ENCODE data around the gene RAP1A. TPM values are rescaled to one million over a fixed set of nuclear protein-coding genes. Genes with fewer than 3 reads are reported as not detected.
"Not testable (repeated sequence)": the region's sequence is repeated elsewhere in the genome, so short reads cannot be mapped to it uniquely, and the experiment has no call there.

Gene RAP1A
- total RNA-seq, 1 experiment from 2014 or later: 55.3 TPM

DNA sequence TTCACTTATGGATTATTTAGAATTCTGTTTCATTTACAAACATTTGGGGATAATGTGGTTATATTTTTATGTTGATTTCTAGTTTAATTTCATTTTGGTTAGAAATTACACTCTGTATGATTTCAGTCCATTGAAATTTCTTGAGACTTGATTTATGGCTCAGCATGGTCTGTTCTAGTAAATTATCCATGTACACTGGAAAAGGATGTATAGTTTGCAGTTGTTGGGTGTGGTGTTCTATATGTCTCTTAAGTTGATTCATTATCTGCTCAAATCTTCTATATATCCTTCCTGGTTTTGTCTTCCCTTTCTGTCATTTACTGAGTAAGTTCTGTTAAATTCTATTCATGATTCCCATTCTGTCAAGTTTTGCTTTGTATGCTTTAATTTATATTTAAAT, 52.3 kb downstream of the RAP1A start:
- H3K4me3 ChIP-seq (ENCODE audit: low read length): no peak overlapping the region
- H3K9ac ChIP-seq (ENCODE audit: low read length): no peak overlapping the region
- H3K4me1 ChIP-seq (ENCODE audit: low read length): peaks cover 32% of the 10 kb centered on the region
- H3K4me2 ChIP-seq (ENCODE audit: low read depth, low read length, poor library complexity, severe bottlenecking): no peak overlapping the region
- H3K79me2 ChIP-seq (ENCODE audit: low read length): peaks cover 81% of the 10 kb centered on the region
- H2AFZ ChIP-seq (ENCODE audit: low read length): no peak overlapping the region
- H3K36me3 ChIP-seq (ENCODE audit: insufficient read depth, low read length): 0 out of 2 replicates have a peak, but pooled peaks cover 4% of the 10 kb centered on the region
- no peaks in the 10 kb centered on the region for H3K9me2 ChIP-seq (replicated peaks; ENCODE audit: insufficient read depth, low read length)
- no peak overlapping the region for H3K27ac ChIP-seq (ENCODE audit: low read length)
- H4K20me1 ChIP-seq (ENCODE audit: insufficient read depth, low read depth, low read length): no peaks in the 10 kb centered on the region
- H3K27me3 ChIP-seq (ENCODE audit: low read length): no peaks in the 10 kb centered on the region
- H3K9me3 ChIP-seq (ENCODE audit: low read length): no peaks in the 10 kb centered on the region
- no peak for DNase-seq

DNA sequence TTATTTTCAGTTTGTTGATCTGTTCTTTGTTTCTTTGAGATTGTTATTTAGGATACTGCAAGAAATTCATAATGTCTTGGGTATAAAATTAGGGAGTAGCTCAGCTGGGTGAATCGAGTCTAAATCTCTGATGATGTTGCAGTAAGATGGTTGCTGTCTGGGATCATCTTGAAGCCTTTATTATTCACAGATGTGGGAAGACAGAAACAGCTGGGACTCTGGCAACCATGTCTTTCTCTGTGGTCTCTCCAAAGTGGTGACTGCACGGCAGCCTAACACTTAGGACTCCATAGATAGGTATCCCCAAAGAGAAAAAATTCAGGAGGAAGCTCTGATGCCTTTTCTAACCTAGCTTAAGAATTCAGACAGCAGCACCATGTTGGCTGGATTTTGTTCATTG, 52.7 kb downstream of the RAP1A start:
- no peak for DNase-seq
- Histone ChIP-seq H3K4me3 (ENCODE audit: low read length) (no peak overlapping the region), H3K79me2 (ENCODE audit: low read length) (peaks cover 83% of the 10 kb centered on the region), H2AFZ (ENCODE audit: low read length) (no peak overlapping the region), H3K27ac (ENCODE audit: low read length) (no peak overlapping the region), H3K36me3 (ENCODE audit: insufficient read depth, low read length) (peaks cover 7% of the 10 kb centered on the region; the same call in 1 of the 2 replicates), H3K9me2 (replicated peaks; ENCODE audit: insufficient read depth, low read length) (no peaks in the 10 kb centered on the region), H4K20me1 (ENCODE audit: insufficient read depth, low read depth, low read length) (no peaks in the 10 kb centered on the region), H3K4me2 (ENCODE audit: low read depth, low read length, poor library complexity, severe bottlenecking) (no peak overlapping the region), H3K9me3 (ENCODE audit: low read length) (no peaks in the 10 kb centered on the region), H3K9ac (ENCODE audit: low read length) (no peak overlapping the region), H3K4me1 (ENCODE audit: low read length) (peaks cover 27% of the 10 kb centered on the region), H3K27me3 (ENCODE audit: low read length) (no peaks in the 10 kb centered on the region)

DNA sequence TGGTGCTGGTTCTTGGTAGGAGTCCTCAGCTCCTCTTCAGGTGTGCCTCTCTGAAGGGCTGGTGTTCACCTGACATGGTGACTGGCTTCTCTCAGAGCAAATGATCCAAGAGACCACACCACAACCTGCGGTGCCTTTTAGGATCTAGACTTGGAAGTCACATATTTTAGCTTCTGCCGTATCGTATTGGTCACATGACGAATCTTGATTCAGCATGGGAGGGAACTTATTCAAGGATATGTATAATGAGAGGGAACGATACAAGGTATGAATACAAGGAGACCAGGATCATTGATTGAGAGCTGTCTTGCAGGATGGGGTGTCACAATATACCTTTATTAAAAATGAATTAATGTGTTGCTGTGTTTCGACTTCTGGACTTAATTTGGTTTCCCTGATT, 58.0 kb downstream of the RAP1A start:
- H3K9me2 ChIP-seq (replicated peaks; ENCODE audit: insufficient read depth, low read length): no peaks in the 10 kb centered on the region
- peaks cover 57% of the 10 kb centered on the region for H3K79me2 ChIP-seq (ENCODE audit: low read length)
- H2AFZ ChIP-seq (ENCODE audit: low read length): no peak overlapping the region
- H3K27ac ChIP-seq (ENCODE audit: low read length): no peak overlapping the region
- no peaks in the 10 kb centered on the region for H3K4me1 ChIP-seq (ENCODE audit: low read length)
- no peak for DNase-seq
- H3K9me3 ChIP-seq (ENCODE audit: low read length): peaks cover 16% of the 10 kb centered on the region
- no peaks in the 10 kb centered on the region for H3K27me3 ChIP-seq (ENCODE audit: low read length)
- H3K4me3 ChIP-seq (ENCODE audit: low read length): no peak overlapping the region
- H4K20me1 ChIP-seq (ENCODE audit: insufficient read depth, low read depth, low read length): no peaks in the 10 kb centered on the region
- H3K9ac ChIP-seq (ENCODE audit: low read length): no peak overlapping the region
- H3K36me3 ChIP-seq (ENCODE audit: insufficient read depth, low read length): peaks cover 19% of the 10 kb centered on the region
- H3K4me2 ChIP-seq (ENCODE audit: low read depth, low read length, poor library complexity, severe bottlenecking): no peak overlapping the region

DNA sequence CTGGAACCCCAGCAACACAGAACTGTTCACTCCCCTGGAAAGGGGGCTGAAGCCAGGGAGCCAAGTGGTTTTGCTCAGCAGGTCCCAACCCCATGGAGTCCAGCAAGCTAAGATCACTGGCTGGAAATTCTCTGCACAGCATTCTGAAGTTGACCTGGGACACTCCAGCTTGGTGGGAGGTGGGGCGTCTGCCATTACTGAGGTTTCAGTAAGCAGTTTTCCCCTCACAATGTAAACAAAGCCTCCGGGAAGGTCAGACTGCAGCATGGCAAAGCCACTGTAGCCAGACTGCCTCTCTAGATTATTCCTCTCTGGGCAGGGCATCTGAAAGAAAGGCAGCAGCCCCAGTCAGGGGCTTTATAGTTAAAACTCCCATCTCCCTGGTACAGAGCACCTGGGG, 60.0 kb downstream of the RAP1A start:
- no peak for DNase-seq
- H3K4me2 ChIP-seq (ENCODE audit: low read depth, low read length, poor library complexity, severe bottlenecking): no peak overlapping the region
- peaks cover 16% of the 10 kb centered on the region for H3K9me3 ChIP-seq (ENCODE audit: low read length)
- no peak overlapping the region for H3K4me3 ChIP-seq (ENCODE audit: low read length)
- H3K9me2 ChIP-seq (replicated peaks; ENCODE audit: insufficient read depth, low read length): no peaks in the 10 kb centered on the region
- no peak overlapping the region for H2AFZ ChIP-seq (ENCODE audit: low read length)
- H3K4me1 ChIP-seq (ENCODE audit: low read length): no peaks in the 10 kb centered on the region
- no peak overlapping the region for H3K27ac ChIP-seq (ENCODE audit: low read length)
- H4K20me1 ChIP-seq (ENCODE audit: insufficient read depth, low read depth, low read length): no peaks in the 10 kb centered on the region
- no peaks in the 10 kb centered on the region for H3K27me3 ChIP-seq (ENCODE audit: low read length)
- peaks cover 38% of the 10 kb centered on the region for H3K79me2 ChIP-seq (ENCODE audit: low read length)
- H3K9ac ChIP-seq (ENCODE audit: low read length): no peak overlapping the region
- peaks cover 19% of the 10 kb centered on the region for H3K36me3 ChIP-seq (ENCODE audit: insufficient read depth, low read length)

DNA sequence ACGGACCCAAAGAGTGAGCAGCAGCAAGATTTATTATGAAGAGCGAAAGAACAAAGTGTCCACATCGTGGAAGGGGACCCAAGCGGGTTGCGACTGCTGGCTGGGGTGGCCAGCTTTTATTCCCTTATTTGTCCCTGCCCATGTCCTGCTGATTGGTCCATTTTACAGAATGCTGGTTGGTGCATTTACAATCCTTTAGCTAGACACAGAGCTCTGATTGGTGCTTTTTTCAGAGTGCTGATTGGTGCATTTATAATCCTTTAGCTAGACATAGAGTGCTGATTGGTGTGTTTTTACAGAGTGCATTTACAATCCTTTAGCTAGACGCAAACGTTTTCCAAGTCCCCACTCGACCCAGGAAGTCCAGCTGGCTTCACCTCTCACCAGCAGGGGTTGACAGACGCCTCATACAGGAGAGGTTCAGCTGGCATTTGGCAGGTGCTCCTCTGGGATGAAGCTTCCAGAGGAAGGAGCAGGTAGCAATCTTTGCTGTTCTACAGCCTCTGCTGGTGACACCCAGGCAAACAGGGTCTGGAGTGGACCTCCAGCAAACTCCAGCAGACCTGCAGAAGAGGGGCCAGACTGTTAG, 60.7 kb downstream of the RAP1A start:
- not testable (repeated sequence) for DNase-seq; H3K9ac ChIP-seq (ENCODE audit: low read length); H3K27me3 ChIP-seq (ENCODE audit: low read length); H3K4me2 ChIP-seq (ENCODE audit: low read depth, low read length, poor library complexity, severe bottlenecking); H3K9me2 ChIP-seq (replicated peaks; ENCODE audit: insufficient read depth, low read length); H3K27ac ChIP-seq (ENCODE audit: low read length); H4K20me1 ChIP-seq (ENCODE audit: insufficient read depth, low read depth, low read length); H3K4me1 ChIP-seq (ENCODE audit: low read length); H2AFZ ChIP-seq (ENCODE audit: low read length); H3K4me3 ChIP-seq (ENCODE audit: low read length)
- H3K79me2 ChIP-seq (ENCODE audit: low read length): peaks cover 33% of the 10 kb centered on the region
- H3K9me3 ChIP-seq (ENCODE audit: low read length): peaks cover 16% of the 10 kb centered on the region
- H3K36me3 ChIP-seq (ENCODE audit: insufficient read depth, low read length): peaks cover 19% of the 10 kb centered on the region

DNA sequence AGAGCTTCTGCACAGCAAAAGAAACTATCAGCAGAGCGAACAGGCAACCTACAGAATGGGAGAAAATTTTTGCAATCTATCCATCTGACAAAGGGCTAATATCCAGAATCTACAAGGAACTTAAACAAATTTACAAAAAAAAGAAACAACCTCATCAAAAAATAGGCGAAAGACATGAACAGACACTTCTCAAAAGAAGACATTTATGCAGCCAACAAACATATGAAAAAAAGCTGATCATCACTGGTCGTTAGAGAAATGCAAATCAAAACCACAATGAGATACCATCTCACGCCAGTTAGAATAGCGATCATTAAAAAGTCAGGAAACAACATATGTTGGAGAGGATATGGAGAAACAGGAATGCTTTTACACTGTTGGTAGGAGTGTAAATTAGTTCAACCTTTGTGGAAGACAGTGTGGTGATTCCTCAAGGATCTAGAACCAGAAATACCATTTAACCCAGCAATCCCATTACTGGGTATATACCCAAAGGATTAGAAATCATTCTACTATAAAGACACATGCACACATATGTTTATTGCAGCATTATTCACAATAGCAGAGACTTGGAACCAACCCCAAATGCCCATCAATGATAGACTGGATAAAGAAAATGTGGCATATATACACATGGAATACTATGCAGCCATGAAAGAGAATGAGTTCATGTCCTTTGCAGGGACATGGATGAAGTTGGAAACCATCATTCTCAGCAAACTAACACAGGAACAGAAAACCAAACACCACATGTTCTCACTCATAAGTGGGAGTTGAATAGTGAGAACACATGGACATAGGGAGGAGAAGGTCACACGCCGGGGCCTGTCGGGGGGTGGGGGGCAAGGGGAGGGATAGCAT, 65.9 kb downstream of the RAP1A start:
- peaks cover 19% of the 10 kb centered on the region for H3K79me2 ChIP-seq (ENCODE audit: low read length)
- H2AFZ ChIP-seq (ENCODE audit: low read length); H3K27ac ChIP-seq (ENCODE audit: low read length); H3K9ac ChIP-seq (ENCODE audit: low read length); H3K9me3 ChIP-seq (ENCODE audit: low read length); H3K27me3 ChIP-seq (ENCODE audit: low read length); H4K20me1 ChIP-seq (ENCODE audit: insufficient read depth, low read depth, low read length); H3K4me2 ChIP-seq (ENCODE audit: low read depth, low read length, poor library complexity, severe bottlenecking); H3K9me2 ChIP-seq (replicated peaks; ENCODE audit: insufficient read depth, low read length); H3K4me3 ChIP-seq (ENCODE audit: low read length); H3K36me3 ChIP-seq (ENCODE audit: insufficient read depth, low read length); DNase-seq: not testable (repeated sequence)
- peaks cover 22% of the 10 kb centered on the region for H3K4me1 ChIP-seq (ENCODE audit: low read length)

DNA sequence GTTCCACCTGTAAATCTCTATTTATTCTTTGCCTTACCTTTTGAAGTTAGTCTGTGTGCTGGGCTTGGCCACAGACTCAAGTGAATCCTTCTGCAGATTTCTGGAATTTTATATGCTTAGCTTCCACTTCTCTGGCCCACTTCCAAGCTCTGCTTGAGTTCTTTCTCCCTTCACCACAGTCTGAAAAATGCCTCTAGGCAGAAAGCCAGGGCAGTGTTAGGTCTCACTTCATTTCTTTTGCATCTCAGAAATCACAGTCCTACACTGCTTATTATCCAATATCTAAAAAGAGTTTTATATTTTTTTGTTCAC, 70.7 kb downstream of the RAP1A start:
- no peaks in the 10 kb centered on the region for H3K9me2 ChIP-seq (replicated peaks; ENCODE audit: insufficient read depth, low read length)

DNA sequence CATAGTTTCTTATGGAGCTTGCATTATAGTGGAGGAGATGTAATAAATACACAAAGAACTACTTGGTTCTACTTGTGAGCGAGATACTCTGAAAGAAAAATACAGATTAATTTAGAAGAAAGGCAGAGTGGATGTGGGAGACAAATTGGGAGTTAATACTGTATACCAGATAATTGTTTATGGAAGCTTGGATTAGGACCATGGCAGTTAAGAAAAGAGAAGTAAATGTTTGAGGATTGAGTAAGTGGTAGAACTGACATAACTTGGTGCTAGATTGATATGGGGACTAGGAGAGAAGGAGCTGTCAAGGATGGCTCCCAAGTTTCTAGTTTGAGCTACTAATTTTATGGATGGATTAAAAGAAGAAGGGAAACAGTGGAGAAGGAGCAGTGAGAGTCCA, 72.3 kb downstream of the RAP1A start:
- Histone ChIP-seq H2AFZ (ENCODE audit: low read length) (no peak overlapping the region), H3K27me3 (ENCODE audit: low read length) (no peaks in the 10 kb centered on the region), H3K27ac (ENCODE audit: low read length) (no peak overlapping the region), H3K4me3 (ENCODE audit: low read length) (no peak overlapping the region), H3K4me1 (ENCODE audit: low read length) (peaks cover 68% of the 10 kb centered on the region), H3K9ac (ENCODE audit: low read length) (no peak overlapping the region), H3K36me3 (ENCODE audit: insufficient read depth, low read length) (peaks cover 13% of the 10 kb centered on the region; the same call in 1 of the 2 replicates), H3K4me2 (ENCODE audit: low read depth, low read length, poor library complexity, severe bottlenecking) (no peak overlapping the region), H3K9me2 (replicated peaks; ENCODE audit: insufficient read depth, low read length) (no peaks in the 10 kb centered on the region), H3K9me3 (ENCODE audit: low read length) (no peaks in the 10 kb centered on the region), H4K20me1 (ENCODE audit: insufficient read depth, low read depth, low read length) (no peaks in the 10 kb centered on the region), H3K79me2 (ENCODE audit: low read length) (peaks cover 37% of the 10 kb centered on the region)
- no peak for DNase-seq

More for the DNA sequence above, 70.7 kb downstream of the RAP1A start:
- peak overlapping the region; percentile 89 for H3K27ac ChIP-seq (ENCODE audit: low read length)
- H3K9ac ChIP-seq (ENCODE audit: low read length): no peak overlapping the region
- H3K9me3 ChIP-seq (ENCODE audit: low read length): no peaks in the 10 kb centered on the region
- peak overlapping the region; percentile 72 for H3K4me2 ChIP-seq (ENCODE audit: low read depth, low read length, poor library complexity, severe bottlenecking)
- no peaks in the 10 kb centered on the region for H4K20me1 ChIP-seq (ENCODE audit: insufficient read depth, low read depth, low read length)
- no peak overlapping the region for H3K4me3 ChIP-seq (ENCODE audit: low read length)
- peaks cover 12% of the 10 kb centered on the region; the same call in 1 of the 2 replicates for H3K36me3 ChIP-seq (ENCODE audit: insufficient read depth, low read length)
- H2AFZ ChIP-seq (ENCODE audit: low read length): no peak overlapping the region
- DNase-seq: no peak
- peaks cover 52% of the 10 kb centered on the region for H3K4me1 ChIP-seq (ENCODE audit: low read length)
- peaks cover 37% of the 10 kb centered on the region for H3K79me2 ChIP-seq (ENCODE audit: low read length)
- H3K27me3 ChIP-seq (ENCODE audit: low read length): no peaks in the 10 kb centered on the region

Data from Karpas-422 (cell line).